Adipocyte (in vitro differentiated cells): ENCODE measurements around the gene PCSK1.

Experiments used
- DNase-seq: peaks from one replicate; pipeline ENCODE4 v3.0.0-alpha.2; 2015; ENCODE audit warnings: low read depth
- H3K27me3 ChIP-seq: replicated peaks from 2 replicates; pipeline ENCODE4 v1.7.0; 2013; ENCODE audit warnings: mild to moderate bottlenecking, low read length, moderate library complexity; ENCODE audit not compliant: control insufficient read depth, insufficient read depth
- H3K36me3 ChIP-seq: 2 replicates; pipeline ENCODE4 v1.7.0; 2013; ENCODE audit warnings: low read length, mild to moderate bottlenecking, moderate library complexity; ENCODE audit not compliant: control insufficient read depth, insufficient read depth, severe bottlenecking
- H3K4me1 ChIP-seq: 2 replicates; pipeline ENCODE4 v1.7.0; 2013; ENCODE audit warnings: mild to moderate bottlenecking, low read length, moderate library complexity; ENCODE audit not compliant: control insufficient read depth, insufficient read depth
- H3K4me3 ChIP-seq: 2 replicates; pipeline ENCODE4 v1.7.0; 2013; ENCODE audit warnings: mild to moderate bottlenecking, low read length, moderate library complexity
- H3K9ac ChIP-seq: 2 replicates; pipeline ENCODE4 v1.7.0; 2013; ENCODE audit warnings: mild to moderate bottlenecking, low read length, moderate library complexity
- H3K9me3 ChIP-seq: 2 replicates; pipeline ENCODE4 v1.7.0; 2013; ENCODE audit warnings: mild to moderate bottlenecking, low read length, moderate library complexity; ENCODE audit not compliant: control insufficient read depth

PCSK1 gene

DNA sequence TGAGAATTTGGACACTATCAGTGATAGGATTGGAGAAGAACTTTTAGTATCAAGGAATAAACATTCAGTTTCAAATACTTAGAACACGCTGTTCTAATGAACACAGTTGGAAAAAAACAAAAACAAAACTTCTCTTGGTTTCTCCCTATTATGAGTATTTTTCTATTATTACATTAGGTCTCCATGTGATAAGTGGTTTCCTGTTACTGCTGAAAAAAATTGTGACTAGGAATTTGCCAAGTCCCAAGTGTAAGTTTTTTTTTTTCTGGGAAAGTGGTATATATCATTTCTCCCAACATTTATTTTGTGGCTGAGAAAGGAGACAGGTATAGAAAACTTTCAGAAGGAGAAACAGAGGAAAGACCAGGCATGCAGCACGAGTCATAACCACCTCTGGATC lies 41.1 kb downstream of the PCSK1 start:
- no peak overlapping the region for H3K9ac ChIP-seq
- peaks cover 16% of the 10 kb centered on the region for H3K36me3 ChIP-seq
- peaks cover 26% of the 10 kb centered on the region for H3K4me1 ChIP-seq
- no peak overlapping the region for H3K4me3 ChIP-seq
- H3K9me3 ChIP-seq = no peaks in the 10 kb centered on the region
- no peaks in the 10 kb centered on the region for H3K27me3 ChIP-seq
- no peak for DNase-seq

DNA sequence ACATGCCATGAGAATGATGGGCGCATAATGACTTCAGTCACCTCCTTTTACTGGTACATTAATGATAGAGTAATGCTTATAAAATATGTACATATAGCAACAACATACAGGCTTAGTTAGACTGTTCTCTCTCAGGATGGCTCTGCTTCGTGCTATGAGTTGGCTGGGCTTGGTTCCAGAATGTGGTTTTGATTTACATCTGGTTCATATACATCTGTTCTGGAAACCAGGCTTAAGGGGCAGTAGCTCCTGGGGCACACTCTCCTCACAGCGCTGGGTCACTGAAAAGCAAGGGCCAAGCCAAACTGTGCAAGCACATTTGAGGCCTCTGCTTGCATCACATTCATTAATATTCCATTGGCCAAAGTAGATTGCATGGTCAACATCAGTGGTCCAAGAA lies 44.9 kb downstream of the PCSK1 start:
- Histone ChIP-seq H3K36me3 (no peaks in the 10 kb centered on the region), H3K9ac (no peak overlapping the region), H3K4me3 (no peak overlapping the region), H3K9me3 (no peaks in the 10 kb centered on the region), H3K27me3 (no peaks in the 10 kb centered on the region), H3K4me1 (peaks cover 42% of the 10 kb centered on the region)
- DNase-seq = peak; percentile 88

DNA sequence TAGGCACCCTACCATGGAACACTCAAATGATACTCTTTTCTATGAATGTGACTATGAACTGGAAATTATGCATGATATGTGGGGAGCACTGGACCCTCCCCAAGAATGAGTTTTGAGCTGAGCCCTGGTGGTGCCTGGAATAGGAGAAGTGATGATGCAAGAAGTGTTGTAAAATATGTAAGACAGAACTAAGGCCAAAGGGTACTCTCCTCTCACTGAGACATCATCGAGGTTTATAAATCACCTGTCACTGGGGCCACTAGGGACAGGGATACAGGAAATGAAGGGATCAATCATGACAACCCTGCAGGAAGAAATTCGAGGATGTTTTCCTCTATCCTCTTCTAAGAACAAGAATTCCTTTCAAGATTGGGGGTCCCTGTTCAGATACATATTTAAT lies 45.4 kb downstream of the PCSK1 start:
- no peak overlapping the region for H3K9ac ChIP-seq
- no peaks in the 10 kb centered on the region for H3K9me3 ChIP-seq
- no peaks in the 10 kb centered on the region for H3K27me3 ChIP-seq
- H3K4me1 ChIP-seq = peaks cover 42% of the 10 kb centered on the region
- peak; percentile 42 for DNase-seq
- H3K4me3 ChIP-seq = no peak overlapping the region
- no peaks in the 10 kb centered on the region for H3K36me3 ChIP-seq

DNA sequence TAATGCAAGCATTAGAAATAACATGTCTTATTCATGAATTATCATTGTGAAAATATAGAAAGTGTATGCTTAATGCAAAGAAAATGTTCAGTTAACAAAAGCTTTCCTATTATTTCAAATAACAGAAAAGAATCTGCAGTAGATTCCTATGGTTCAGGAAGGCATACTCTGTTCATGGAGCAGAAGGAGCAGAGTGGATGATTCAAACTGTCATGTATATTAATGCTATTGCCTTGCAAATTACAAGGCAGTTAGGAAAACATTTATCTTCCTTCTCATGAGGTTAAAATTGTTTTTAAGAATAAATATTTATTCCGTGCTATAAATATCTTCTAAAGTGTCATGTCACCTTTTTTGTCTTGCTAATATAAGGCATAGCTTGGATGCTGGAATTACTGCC lies 47.5 kb downstream of the PCSK1 start:
- Histone ChIP-seq H3K4me3 (no peak overlapping the region), H3K36me3 (no peaks in the 10 kb centered on the region), H3K9me3 (no peaks in the 10 kb centered on the region), H3K4me1 (peaks cover 35% of the 10 kb centered on the region), H3K9ac (no peak overlapping the region), H3K27me3 (no peaks in the 10 kb centered on the region)
- no peak for DNase-seq

DNA sequence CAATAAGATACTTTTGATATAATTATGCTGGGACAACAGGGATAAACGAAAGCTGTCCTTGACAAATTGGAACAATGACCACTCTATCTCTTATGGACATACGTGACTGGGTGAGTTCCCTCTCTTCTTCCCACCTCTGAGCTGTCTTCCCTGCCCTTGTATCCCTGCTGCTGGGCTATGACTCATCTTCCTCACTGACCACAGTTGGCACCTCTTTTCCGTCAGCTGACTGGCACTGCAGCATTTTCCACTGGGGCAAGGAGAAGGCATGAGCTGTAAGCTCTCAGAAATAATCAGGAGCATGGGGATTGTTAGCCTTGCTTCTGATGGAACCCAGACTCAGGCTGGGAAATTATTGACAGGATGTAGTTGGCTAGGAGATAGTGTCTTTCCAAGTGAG lies 48.7 kb downstream of the PCSK1 start:
- Histone ChIP-seq H3K36me3 (no peaks in the 10 kb centered on the region), H3K27me3 (no peaks in the 10 kb centered on the region), H3K4me1 (peaks cover 43% of the 10 kb centered on the region), H3K9ac (peak overlapping the region; percentile 52), H3K4me3 (peak overlapping the region; percentile 1), H3K9me3 (no peaks in the 10 kb centered on the region)
- peak; percentile 76 for DNase-seq

DNA sequence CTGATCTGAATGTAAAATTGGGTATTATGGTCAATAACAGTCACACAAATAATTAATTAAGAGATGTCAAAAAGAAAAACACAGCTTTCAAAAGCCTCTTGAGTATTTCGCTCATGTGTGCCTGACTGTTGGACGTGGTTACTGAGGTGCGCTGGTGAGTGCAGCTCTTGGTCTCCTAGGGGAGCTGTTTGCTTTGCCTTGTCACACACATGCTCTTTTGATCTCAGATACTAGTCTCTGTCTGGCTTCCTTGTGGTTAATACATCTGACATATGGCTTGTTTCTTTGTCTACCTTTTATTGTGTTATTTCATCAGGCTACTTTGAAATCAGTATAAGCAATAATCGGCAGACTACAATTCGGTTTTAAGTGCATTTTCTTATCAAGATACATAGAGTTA lies 51.5 kb downstream of the PCSK1 start:
- H3K9ac ChIP-seq = no peak overlapping the region
- H3K4me3 ChIP-seq = no peak overlapping the region
- peaks cover 27% of the 10 kb centered on the region for H3K4me1 ChIP-seq
- no peaks in the 10 kb centered on the region for H3K27me3 ChIP-seq
- H3K36me3 ChIP-seq = no peaks in the 10 kb centered on the region
- H3K9me3 ChIP-seq = no peaks in the 10 kb centered on the region
- DNase-seq = no peak

DNA sequence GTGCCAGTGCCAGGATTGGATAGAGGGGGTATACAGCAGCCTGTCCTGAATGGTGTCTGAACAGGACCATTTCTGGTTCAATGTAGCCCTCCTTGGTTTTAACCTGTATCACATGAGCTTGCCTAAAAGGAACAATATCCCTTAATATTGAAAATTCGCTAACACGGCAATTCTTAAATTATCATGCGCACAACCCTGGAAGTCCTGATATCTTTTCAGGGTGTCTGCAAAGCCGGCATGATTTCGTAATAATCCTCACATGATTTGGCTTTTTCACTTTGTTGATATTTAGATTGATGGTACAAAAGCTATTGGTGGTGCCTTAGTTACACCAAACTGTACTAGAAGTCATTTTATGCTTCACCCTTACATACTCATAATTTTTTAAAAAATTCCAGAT lies 53.2 kb downstream of the PCSK1 start:
- Histone ChIP-seq H3K36me3 (no peaks in the 10 kb centered on the region), H3K9ac (peak overlapping the region; percentile 22), H3K9me3 (no peaks in the 10 kb centered on the region), H3K4me1 (peaks cover 23% of the 10 kb centered on the region), H3K4me3 (no peak overlapping the region), H3K27me3 (no peaks in the 10 kb centered on the region)
- no peak for DNase-seq

DNA sequence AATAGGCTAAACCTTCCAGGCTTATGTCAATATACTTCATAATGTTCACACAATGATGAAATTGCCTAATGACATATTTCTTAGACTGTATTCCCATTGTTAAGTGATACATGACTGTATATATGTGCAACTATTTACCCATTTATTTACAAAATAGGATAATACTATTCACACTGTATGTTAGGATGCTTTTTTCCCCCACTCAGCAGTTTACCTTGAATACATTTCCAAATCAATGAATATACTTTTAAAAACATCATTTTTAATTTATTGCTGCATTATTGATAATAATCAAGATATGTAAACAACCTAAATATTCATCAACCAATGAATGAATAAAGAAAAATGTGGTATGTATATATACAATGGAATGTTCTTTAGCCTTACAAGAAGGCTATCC lies 55.5 kb downstream of the PCSK1 start:
- no peak for DNase-seq
- H3K27me3 ChIP-seq = no peaks in the 10 kb centered on the region
- no peaks in the 10 kb centered on the region for H3K36me3 ChIP-seq
- no peak overlapping the region for H3K9ac ChIP-seq
- no peaks in the 10 kb centered on the region for H3K9me3 ChIP-seq
- H3K4me3 ChIP-seq = no peak overlapping the region
- H3K4me1 ChIP-seq = peaks cover 12% of the 10 kb centered on the region

DNA sequence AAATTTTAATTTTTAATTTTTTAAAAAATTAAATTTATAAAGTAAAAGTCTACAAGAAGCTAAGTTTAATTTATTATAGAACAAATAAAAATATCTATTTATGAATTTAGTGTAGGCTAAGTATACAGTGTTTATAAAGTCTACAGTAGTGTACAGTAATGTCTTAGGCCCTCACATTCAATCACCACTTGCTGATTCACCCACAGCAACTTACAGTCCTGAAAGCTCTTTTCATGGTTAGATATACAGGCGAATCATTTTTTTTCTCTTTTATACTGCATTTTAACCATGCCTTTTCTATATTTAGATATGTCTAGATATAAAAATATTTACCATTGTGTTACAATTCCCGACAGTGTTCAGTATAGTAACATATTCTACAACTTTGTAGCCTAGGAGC lies 55.9 kb downstream of the PCSK1 start:
- H3K4me3 ChIP-seq = no peak overlapping the region
- DNase-seq = no peak
- no peaks in the 10 kb centered on the region for H3K36me3 ChIP-seq
- H3K4me1 ChIP-seq = peaks cover 12% of the 10 kb centered on the region
- H3K9me3 ChIP-seq = no peaks in the 10 kb centered on the region
- H3K9ac ChIP-seq = no peak overlapping the region
- no peaks in the 10 kb centered on the region for H3K27me3 ChIP-seq

DNA sequence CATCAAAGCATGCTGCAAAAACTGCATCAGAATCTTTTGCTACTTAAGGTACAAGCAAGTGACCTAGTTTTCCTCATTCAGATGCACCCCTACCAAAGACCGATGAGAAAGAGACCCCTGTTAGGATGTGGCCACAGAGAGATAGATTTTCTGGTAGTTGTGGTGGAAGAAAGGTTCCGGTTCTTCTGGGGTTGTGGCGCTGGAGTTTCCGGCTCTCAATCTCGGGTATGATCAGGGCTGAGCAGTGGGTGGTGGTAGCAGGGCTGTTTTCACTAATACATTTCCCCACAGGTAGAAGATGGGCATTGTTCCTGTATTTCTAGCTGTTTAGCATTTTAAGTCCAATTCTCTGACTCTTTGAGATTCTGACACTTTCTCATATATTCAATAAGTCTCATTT lies 58.4 kb downstream of the PCSK1 start:
- H3K9me3 ChIP-seq = no peaks in the 10 kb centered on the region
- no peaks in the 10 kb centered on the region for H3K27me3 ChIP-seq
- no peaks in the 10 kb centered on the region for H3K36me3 ChIP-seq
- peaks cover under 1% of the 10 kb centered on the region for H3K4me1 ChIP-seq
- DNase-seq = no peak
- no peak overlapping the region for H3K9ac ChIP-seq
- no peak overlapping the region for H3K4me3 ChIP-seq

DNA sequence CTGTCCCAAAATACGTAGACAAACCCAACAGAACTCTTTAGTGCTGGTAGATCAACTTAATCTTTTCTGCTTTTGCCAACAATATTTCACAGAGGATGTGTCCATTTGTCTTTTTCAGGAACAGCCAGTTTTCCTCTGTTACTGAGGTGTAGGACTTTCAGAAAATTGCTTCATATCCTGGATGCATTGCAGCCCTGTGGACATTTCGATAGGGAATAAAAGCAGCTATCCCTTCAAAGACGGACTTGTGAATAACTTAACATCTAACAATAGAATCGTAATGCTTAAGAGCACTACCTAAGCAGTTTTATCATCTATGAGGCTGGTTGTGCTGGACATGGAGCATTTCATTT lies 59.7 kb downstream of the PCSK1 start:
- no peaks in the 10 kb centered on the region for H3K4me1 ChIP-seq
- no peak overlapping the region for H3K9ac ChIP-seq
- H3K9me3 ChIP-seq = no peaks in the 10 kb centered on the region
- H3K27me3 ChIP-seq = no peaks in the 10 kb centered on the region
- no peak for DNase-seq
- no peaks in the 10 kb centered on the region for H3K36me3 ChIP-seq
- no peak overlapping the region for H3K4me3 ChIP-seq

DNA sequence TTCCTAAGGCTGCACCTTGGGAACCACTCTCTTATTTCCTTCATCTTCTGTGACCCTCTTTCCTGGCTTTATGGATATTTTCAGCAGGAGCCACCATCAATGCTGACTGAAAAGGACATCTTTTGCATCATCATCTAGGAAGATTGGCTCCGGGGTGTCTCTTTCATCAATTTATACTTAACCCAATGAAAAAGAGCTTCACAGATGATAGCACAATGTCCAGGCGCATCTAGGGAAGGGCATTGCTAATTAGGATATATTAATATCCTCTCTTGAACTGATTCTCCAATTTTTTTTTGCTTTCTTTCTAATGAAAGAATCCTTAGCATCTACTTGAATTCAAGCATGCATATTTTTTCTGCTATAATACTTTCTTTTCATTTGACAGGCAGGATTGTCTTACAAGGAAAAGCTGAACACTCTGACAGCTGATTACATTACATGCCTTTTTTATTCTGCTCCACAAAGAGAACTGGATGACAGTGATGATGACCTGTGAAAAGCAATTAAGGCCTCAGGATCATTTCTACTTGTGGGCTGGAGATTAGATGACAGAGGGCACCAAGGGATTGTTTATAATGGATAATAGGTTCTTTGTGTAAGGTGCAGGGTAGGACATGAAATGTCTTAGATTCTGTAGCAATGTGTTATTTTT lies 60.2 kb downstream of the PCSK1 start:
- DNase-seq = no peak
- no peaks in the 10 kb centered on the region for H3K27me3 ChIP-seq
- no peaks in the 10 kb centered on the region for H3K4me1 ChIP-seq
- H3K9ac ChIP-seq = no peak overlapping the region
- no peak overlapping the region for H3K4me3 ChIP-seq
- H3K36me3 ChIP-seq = no peaks in the 10 kb centered on the region
- no peaks in the 10 kb centered on the region for H3K9me3 ChIP-seq
